Breast epithelium (tissue), 4 donors: ENCODE results near the gene CENPT. TPM values are rescaled to one million over a fixed set of nuclear protein-coding genes. Genes with fewer than 3 reads are reported as not detected.

ENCODE experiments used
- DNase-seq, 2 donors: peaks; one replicate each; pipeline ENCODE4 v3.0.0-alpha.2; 2019; ENCODE audit warnings: low spot score in 2 of 2
- H3K27ac ChIP-seq, 2 donors: fragments of 200-600 bp; sonication (generic) in 1 of 2; one replicate each; pipeline ENCODE4 v1.5.1; 2016 to 2019; ENCODE audit warnings: mild to moderate bottlenecking in 1 of 2
- H3K27me3 ChIP-seq, 2 donors: fragments of 200-600 bp; sonication (generic) in 1 of 2; one replicate each; pipeline versions ENCODE4 v1.5.1 to v1.6.0; 2017 to 2019; ENCODE audit warnings: control low read depth in 1 of 2, mild to moderate bottlenecking in 1 of 2
- H3K36me3 ChIP-seq: fragments of 200-600 bp; one replicate; pipeline ENCODE4 v1.5.1; 2019
- H3K4me1 ChIP-seq, 2 donors: fragments of 200-600 bp; sonication (generic); one replicate each; pipeline ENCODE4 v1.5.1; 2016 to 2019; ENCODE audit warnings: control low read depth in 1 of 2
- H3K4me3 ChIP-seq, 3 donors: fragments of 200-600 bp; sonication (generic); 1 replicate in 2 of 3; 2 replicates in 1 of 3; pipeline ENCODE4 v1.5.1; 2016 to 2019; ENCODE audit warnings: mild to moderate bottlenecking in 3 of 3, moderate library complexity in 2 of 3
- H3K9me3 ChIP-seq, 2 donors: fragments of 200-600 bp; sonication (generic) in 1 of 2; one replicate each; pipeline ENCODE4 v1.5.1; 2016 to 2019; ENCODE audit warnings: control low read depth in 1 of 2
- POLR2A ChIP-seq: fragments of 450-650 bp; IDR thresholded peaks from one replicate; pipeline ENCODE4 v1.6.1; 2016; ENCODE audit warnings: antibody characterized with exemption, mild to moderate bottlenecking, moderate library complexity
- POLR2AphosphoS5 ChIP-seq, 3 donors: sonication (generic); formaldehyde crosslinking; IDR thresholded peaks; one replicate each; pipeline ENCODE4 v1.6.1; 2017; ENCODE audit warnings: antibody characterized with exemption in 3 of 3
- intact Hi-C: fragments of 100-400 bp; cut with DNase I; formaldehyde crosslinking; loops from one replicate; pipeline ENCODE4 v1.15.1; 2023; ENCODE audit warnings: low total_unique reads
- total RNA-seq, 3 donors: library from RNA; depleted of rRNA; stranded (reverse); fragments of >200 nt; gene quantifications; one replicate each; pipeline ENCODE4 v1.1.0, GENCODE V29; 2016
- TF ChIP-seq, protein P1 (sequence below), 3 donors: fragments of 450-650 bp; IDR thresholded peaks; one replicate each; pipeline ENCODE4 v1.5.1; 2016 to 2017; ENCODE audit warnings: antibody characterized with exemption in 3 of 3, mild to moderate bottlenecking in 3 of 3, moderate library complexity in 3 of 3

Gene CENPT
- total RNA-seq, 3 donors from 2014 or later: 35.0 to 52.0 (median 51.5) TPM

DNA sequence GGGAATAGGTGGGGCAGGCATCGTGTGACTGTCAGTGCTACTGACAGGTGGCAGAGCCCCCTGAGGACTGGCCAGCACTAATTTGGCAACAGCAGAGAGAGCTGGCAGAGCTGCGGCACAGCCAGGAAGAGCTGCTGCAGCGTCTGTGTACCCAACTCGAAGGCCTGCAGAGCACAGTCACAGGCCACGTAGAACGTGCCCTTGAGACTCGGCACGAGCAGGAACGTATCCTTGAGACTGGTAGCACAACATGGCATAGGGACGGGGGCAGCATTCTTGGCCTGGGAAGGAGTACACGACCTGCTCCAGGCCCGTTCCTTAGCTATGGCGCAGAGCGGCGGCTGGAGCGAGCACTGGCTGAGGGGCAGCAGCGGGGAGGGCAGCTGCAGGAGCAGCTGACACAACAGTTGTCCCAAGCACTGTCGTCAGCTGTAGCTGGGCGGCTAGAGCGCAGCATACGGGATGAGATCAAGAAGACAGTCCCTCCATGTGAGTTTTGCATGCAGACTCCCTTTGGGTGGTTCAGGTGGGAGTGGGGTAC lies 34.2 kb upstream of the CENPT start:
- no peaks in the 10 kb centered on the region for H3K9me3 ChIP-seq
- TF ChIP-seq POLR2A: no peak
- no peak for DNase-seq
- H3K27ac ChIP-seq: no peak overlapping the region
- no peak overlapping the region for H3K4me3 ChIP-seq
- H3K27me3 ChIP-seq: no peaks in the 10 kb centered on the region
- H3K36me3 ChIP-seq: peaks cover 13% of the 10 kb centered on the region
- H3K4me1 ChIP-seq: no peaks in the 10 kb centered on the region
- intact Hi-C loops: no loop called here

GRCh38 chr16:67880584-67880983 lies 33.1 kb upstream of the CENPT start:
- TF ChIP-seq POLR2AphosphoS5 (IDR thresholded peaks at IDR 0.05) (no peak), POLR2A (no peak)
- TF ChIP-seq, protein P1, sequence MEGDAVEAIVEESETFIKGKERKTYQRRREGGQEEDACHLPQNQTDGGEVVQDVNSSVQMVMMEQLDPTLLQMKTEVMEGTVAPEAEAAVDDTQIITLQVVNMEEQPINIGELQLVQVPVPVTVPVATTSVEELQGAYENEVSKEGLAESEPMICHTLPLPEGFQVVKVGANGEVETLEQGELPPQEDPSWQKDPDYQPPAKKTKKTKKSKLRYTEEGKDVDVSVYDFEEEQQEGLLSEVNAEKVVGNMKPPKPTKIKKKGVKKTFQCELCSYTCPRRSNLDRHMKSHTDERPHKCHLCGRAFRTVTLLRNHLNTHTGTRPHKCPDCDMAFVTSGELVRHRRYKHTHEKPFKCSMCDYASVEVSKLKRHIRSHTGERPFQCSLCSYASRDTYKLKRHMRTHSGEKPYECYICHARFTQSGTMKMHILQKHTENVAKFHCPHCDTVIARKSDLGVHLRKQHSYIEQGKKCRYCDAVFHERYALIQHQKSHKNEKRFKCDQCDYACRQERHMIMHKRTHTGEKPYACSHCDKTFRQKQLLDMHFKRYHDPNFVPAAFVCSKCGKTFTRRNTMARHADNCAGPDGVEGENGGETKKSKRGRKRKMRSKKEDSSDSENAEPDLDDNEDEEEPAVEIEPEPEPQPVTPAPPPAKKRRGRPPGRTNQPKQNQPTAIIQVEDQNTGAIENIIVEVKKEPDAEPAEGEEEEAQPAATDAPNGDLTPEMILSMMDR (IDR thresholded peaks at IDR 0.05): no peak
- intact Hi-C loops: no loop called here
- Histone ChIP-seq H3K4me1 (no peaks in the 10 kb centered on the region), H3K9me3 (no peaks in the 10 kb centered on the region), H3K36me3 (peaks cover 13% of the 10 kb centered on the region), H3K27ac (no peak overlapping the region), H3K27me3 (no peaks in the 10 kb centered on the region), H3K4me3 (no peak overlapping the region)
- no peak for DNase-seq

DNA sequence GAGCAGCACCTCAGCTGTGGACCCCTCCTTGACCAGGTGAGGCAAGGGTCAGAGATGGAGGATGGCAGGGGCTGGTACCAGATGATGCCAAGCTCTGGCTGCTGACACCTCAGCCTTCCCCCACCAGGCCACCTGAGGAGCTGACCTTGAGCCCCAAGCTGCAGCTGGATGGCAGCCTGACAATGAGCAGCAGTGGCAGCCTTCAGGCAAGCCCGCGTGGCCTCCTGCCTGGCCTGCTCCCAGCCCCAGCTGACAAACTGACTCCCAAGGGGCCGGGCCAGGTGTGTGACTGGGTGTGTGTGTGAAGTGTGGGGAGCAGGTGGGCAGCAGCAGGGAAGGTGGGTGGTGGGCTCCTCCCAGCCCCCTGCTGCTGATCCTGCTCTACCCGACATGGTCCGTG lies 32.4 kb upstream of the CENPT start:
- Histone ChIP-seq H3K36me3 (peaks cover 13% of the 10 kb centered on the region), H3K27ac (no peak overlapping the region), H3K4me1 (peaks cover 0 to 2% of the 10 kb centered on the region in 2 donors), H3K4me3 (no peak overlapping the region), H3K27me3 (no peaks in the 10 kb centered on the region), H3K9me3 (no peaks in the 10 kb centered on the region)
- TF ChIP-seq POLR2AphosphoS5 (IDR thresholded peaks at IDR 0.05): no peak
- TF ChIP-seq, protein P1 (IDR thresholded peaks at IDR 0.05): no peak
- TF ChIP-seq POLR2A: no peak
- intact Hi-C loops: loop anchor here (10.0 kb wide), 1 partner anchor 165 kb away; no protein-coding TSS in a partner anchor
- DNase-seq: no peak

GRCh38 chr16:67879462-67879861 lies 32.0 kb upstream of the CENPT start:
- no peak for DNase-seq
- peaks cover 13% of the 10 kb centered on the region for H3K36me3 ChIP-seq
- intact Hi-C loops: loop anchor here (10.0 kb wide), 1 partner anchor 165 kb away; no protein-coding TSS in a partner anchor
- no peak overlapping the region for H3K4me3 ChIP-seq
- H3K27ac ChIP-seq: no peak overlapping the region
- peaks cover 0 to 7% of the 10 kb centered on the region in 2 donors for H3K4me1 ChIP-seq
- H3K9me3 ChIP-seq: no peaks in the 10 kb centered on the region
- TF ChIP-seq POLR2A (no peak), POLR2AphosphoS5 (IDR thresholded peaks at IDR 0.05) (no peak)
- H3K27me3 ChIP-seq: no peaks in the 10 kb centered on the region

DNA sequence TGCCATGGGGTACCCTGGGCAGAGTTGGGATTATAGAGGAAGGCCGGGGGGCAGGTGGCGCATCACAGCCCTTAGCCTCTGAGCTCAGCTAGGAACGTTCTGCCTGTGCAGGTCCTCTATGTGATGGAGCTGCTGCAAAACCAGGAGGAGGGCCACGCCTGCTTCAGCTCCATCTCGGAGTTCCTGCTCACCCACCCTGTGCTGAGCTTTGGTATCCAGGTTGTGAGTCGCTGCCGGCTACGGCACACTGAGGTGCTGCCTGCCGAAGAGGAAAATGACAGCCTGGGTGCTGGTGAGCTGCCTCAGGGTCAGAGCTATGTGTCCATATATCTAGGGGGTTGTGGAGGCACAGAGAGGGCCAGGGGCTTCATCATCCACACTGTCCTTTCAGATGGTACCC lies 31.4 kb upstream of the CENPT start:
- no peak for DNase-seq
- H3K4me3 ChIP-seq: no peak overlapping the region
- TF ChIP-seq, protein P1 (IDR thresholded peaks at IDR 0.05): no peak
- TF ChIP-seq POLR2AphosphoS5 (IDR thresholded peaks at IDR 0.05) (no peak), POLR2A (no peak)
- H3K36me3 ChIP-seq: peaks cover 13% of the 10 kb centered on the region
- H3K4me1 ChIP-seq: peaks cover 0 to 13% of the 10 kb centered on the region in 2 donors
- intact Hi-C loops: loop anchor here (10.0 kb wide), 1 partner anchor 166 kb away; no protein-coding TSS in a partner anchor
- H3K27ac ChIP-seq: no peak overlapping the region
- H3K27me3 ChIP-seq: no peaks in the 10 kb centered on the region
- H3K9me3 ChIP-seq: no peaks in the 10 kb centered on the region

GRCh38 chr16:67878232-67878631 lies 30.7 kb upstream of the CENPT start:
- H3K4me3 ChIP-seq: no peak overlapping the region
- H3K27ac ChIP-seq: no peak overlapping the region
- intact Hi-C loops: loop anchor here (10.0 kb wide), 1 partner anchor 167 kb away; no protein-coding TSS in a partner anchor
- no peak for DNase-seq
- no peaks in the 10 kb centered on the region for H3K9me3 ChIP-seq
- peaks cover 13% of the 10 kb centered on the region for H3K36me3 ChIP-seq
- TF ChIP-seq, protein P1 (IDR thresholded peaks at IDR 0.05): no peak
- peaks cover 0 to 14% of the 10 kb centered on the region in 2 donors for H3K4me1 ChIP-seq
- no peaks in the 10 kb centered on the region for H3K27me3 ChIP-seq
